MM.1S (cell line): ENCODE data around the gene HOXC11.

Experiments
- DNase-seq: peaks from one replicate; pipeline ENCODE4 v3.0.0-alpha.2; 2015
- H2AFZ ChIP-seq: fragments of 300-600 bp; sonication (generic); 2 replicates; pipeline ENCODE4 v1.6.0; 2016; ENCODE audit warnings: antibody characterized with exemption, low read length
- H3F3A ChIP-seq: fragments of 300-600 bp; sonication (generic); 2 replicates; pipeline ENCODE4 v1.6.1; 2016; ENCODE audit warnings: mild to moderate bottlenecking, antibody characterized with exemption, low read length, moderate library complexity, mixed read lengths; ENCODE audit not compliant: insufficient read depth
- H3K27ac ChIP-seq: fragments of 300-600 bp; sonication (generic); 2 replicates; pipeline ENCODE4 v1.5.1; 2016; ENCODE audit warnings: mild to moderate bottlenecking, low read length
- H3K27me3 ChIP-seq: fragments of 300-600 bp; sonication (generic); replicated peaks from 2 replicates; pipeline ENCODE4 v1.6.0; 2016; ENCODE audit warnings: low read length; ENCODE audit not compliant: insufficient read depth
- H3K36me3 ChIP-seq: fragments of 300-600 bp; sonication (generic); replicated peaks from 2 replicates; pipeline ENCODE4 v1.6.1; 2016; ENCODE audit warnings: mild to moderate bottlenecking, low read length, mixed read lengths; ENCODE audit not compliant: insufficient read depth
- H3K4me1 ChIP-seq: fragments of 300-600 bp; sonication (generic); 2 replicates; pipeline ENCODE4 v1.6.1; 2016; ENCODE audit warnings: low read length, mixed read lengths
- H3K4me2 ChIP-seq: fragments of 300-600 bp; sonication (generic); 2 replicates; pipeline ENCODE4 v1.6.0; 2016; ENCODE audit warnings: low read depth, low read length
- H3K4me3 ChIP-seq: fragments of 300-600 bp; sonication (generic); 2 replicates; pipeline ENCODE4 v1.5.1; 2016; ENCODE audit warnings: low read length, mixed read lengths
- H3K79me2 ChIP-seq: fragments of 300-600 bp; sonication (generic); 2 replicates; pipeline ENCODE4 v1.6.1; 2016; ENCODE audit warnings: mixed run types, low read length, mixed read lengths
- H3K9ac ChIP-seq: fragments of 300-600 bp; sonication (generic); 2 replicates; pipeline ENCODE4 v1.6.1; 2016; ENCODE audit warnings: low read length, mixed read lengths
- H3K9me2 ChIP-seq: fragments of 300-600 bp; sonication (generic); replicated peaks from 2 replicates; pipeline ENCODE4 v1.6.1; 2016; ENCODE audit warnings: mild to moderate bottlenecking, low read length, mixed read lengths; ENCODE audit not compliant: insufficient read depth
- H3K9me3 ChIP-seq: fragments of 300-600 bp; sonication (generic); replicated peaks from 2 replicates; pipeline ENCODE4 v1.6.1; 2016; ENCODE audit warnings: mild to moderate bottlenecking, low read length, mixed read lengths; ENCODE audit not compliant: insufficient read depth
- H4K20me1 ChIP-seq: fragments of 300-600 bp; sonication (generic); 2 replicates; pipeline ENCODE4 v1.6.1; 2016; ENCODE audit warnings: mild to moderate bottlenecking, low read length, moderate library complexity, mixed read lengths; ENCODE audit not compliant: insufficient read depth
- EZH2 ChIP-seq: fragments of 300-600 bp; sonication (generic); optimal IDR thresholded peaks from 2 replicates; pipeline ENCODE3; 2017; ENCODE audit warnings: low read depth, mild to moderate bottlenecking, antibody characterized with exemption, low read length, mixed read lengths
- EZH2phosphoT487 ChIP-seq: fragments of 300-600 bp; sonication (generic); IDR thresholded peaks from 2 replicates; pipeline ENCODE4 v1.6.1; 2018; ENCODE audit warnings: antibody characterized with exemption, low read length
- TF ChIP-seq, protein P1 (sequence below): fragments of 300-600 bp; sonication (generic); IDR thresholded peaks from 2 replicates; pipeline ENCODE4 v1.5.1; 2016; ENCODE audit warnings: antibody characterized with exemption, low read length, mixed read lengths

Gene HOXC11

DNA sequence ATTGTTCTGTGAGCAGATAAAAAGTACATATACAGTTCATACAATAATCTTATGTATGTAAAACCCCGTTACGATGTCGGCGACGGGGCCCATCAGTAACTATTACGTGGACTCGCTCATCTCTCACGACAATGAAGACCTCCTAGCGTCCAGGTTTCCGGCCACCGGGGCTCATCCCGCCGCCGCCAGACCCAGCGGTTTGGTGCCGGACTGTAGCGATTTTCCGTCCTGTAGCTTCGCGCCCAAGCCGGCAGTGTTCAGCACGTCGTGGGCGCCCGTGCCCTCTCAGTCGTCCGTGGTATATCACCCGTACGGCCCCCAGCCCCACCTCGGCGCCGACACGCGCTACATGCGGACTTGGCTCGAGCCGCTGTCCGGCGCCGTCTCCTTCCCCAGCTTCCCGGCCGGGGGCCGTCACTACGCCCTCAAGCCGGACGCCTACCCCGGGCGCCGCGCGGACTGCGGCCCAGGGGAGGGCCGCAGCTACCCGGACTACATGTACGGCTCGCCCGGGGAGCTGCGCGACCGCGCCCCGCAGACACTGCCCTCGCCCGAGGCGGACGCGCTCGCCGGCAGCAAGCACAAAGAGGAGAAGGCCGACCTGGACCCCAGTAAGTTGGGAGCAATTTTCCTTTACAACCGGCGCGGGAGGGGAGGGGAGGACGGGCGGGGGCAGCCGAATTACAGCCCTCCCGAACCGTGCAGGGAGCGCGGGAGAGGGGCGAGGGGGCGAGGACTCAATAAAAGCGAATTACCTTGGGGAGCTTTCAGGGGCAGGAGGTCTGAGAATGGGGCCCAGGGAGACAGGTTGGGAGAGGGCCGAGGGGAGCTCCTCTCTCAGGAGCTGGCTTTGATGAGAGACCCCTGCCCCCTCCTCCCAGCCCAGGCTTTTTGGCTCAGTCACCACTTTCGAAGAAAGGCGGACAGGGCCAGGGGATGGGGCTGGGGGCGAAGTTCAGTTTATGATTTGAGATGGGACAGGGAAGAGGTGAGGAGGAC is 27.5 kb downstream of the HOXC11 start, which contains the start of gene HOXC9:
Gene HOXC9, plus strand, starts transcription at position 46 of the 999 bp plus-strand sequence. Its CDS starts 28 bp downstream, at position 74.
- Histone ChIP-seq H3K79me2 (no peaks in the 10 kb centered on the region), H3K27me3 (peaks cover 94% of the 10 kb centered on the region), H3K9ac (no peak within 1 kb of the TSS), H3K27ac (no peak within 1 kb of the TSS), H3K4me2 (peak within 1 kb of the TSS; percentile 59; the same call in 1 of the 2 replicates), H3K4me1 (0 out of 2 replicates have a peak, but pooled peaks cover 3% of the 10 kb centered on the region), H2AFZ (no peak within 1 kb of the TSS; the same call in 1 of the 2 replicates), H3K9me3 (no peaks in the 10 kb centered on the region), H3K4me3 (peak within 1 kb of the TSS; percentile 45), H4K20me1 (no peaks in the 10 kb centered on the region), H3K36me3 (no peaks in the 10 kb centered on the region), H3F3A (no peaks in the 10 kb centered on the region), H3K9me2 (no peaks in the 10 kb centered on the region)
- TF ChIP-seq EZH2 (no peak), EZH2phosphoT487 (peak; percentile 77; the same call in 1 of the 2 replicates)
- DNase-seq, result no peak

DNA sequence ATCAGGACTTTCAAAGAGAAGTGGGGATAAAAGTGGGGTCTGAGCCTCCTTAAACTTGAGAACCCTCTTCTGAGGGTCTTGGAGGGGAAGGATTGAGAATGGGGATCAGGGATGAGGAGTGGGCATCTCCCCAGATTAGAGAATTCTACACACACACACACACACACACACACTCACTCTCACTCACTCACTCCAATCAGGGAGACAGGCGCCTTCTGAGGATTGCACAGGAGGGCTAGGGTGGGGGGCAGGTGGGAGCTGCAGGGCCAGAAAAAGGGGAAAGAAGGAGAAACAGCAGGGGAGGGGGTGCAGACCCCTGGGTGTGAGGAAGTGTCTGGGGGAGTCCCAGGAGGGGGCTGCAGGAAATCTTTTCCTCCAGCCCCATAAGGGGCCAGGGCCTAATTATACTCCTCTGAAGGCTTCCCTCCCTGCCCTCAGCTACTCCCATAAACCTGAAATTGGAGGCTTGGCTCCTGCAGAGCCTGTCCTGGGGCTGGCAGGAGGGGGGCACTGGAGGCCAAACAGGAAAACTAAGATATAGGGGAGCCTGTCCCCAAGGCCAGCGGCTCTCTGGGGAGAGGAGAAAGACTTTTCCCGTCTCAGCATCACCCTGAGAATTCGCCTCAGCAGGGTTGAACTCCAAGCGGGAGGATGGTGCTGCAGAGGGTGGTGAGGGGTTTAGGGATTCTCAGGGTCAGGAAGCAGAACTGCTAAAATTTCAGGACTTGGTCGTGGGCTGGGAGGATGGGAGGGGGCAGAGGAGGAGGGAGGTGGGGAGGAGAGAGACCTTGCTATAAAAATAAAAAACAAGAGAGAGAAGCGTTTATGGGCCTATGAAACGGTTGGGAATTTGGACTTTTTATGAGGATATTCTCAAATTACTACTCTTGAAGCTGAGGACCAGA is 28.6 kb downstream of the HOXC11 start:
- H3K27me3 ChIP-seq, result peaks cover 96% of the 10 kb centered on the region
- no peak overlapping the region for H3K4me2 ChIP-seq
- TF ChIP-seq EZH2phosphoT487, result no peak
- TF ChIP-seq EZH2, result no peak
- TF ChIP-seq, protein P1, sequence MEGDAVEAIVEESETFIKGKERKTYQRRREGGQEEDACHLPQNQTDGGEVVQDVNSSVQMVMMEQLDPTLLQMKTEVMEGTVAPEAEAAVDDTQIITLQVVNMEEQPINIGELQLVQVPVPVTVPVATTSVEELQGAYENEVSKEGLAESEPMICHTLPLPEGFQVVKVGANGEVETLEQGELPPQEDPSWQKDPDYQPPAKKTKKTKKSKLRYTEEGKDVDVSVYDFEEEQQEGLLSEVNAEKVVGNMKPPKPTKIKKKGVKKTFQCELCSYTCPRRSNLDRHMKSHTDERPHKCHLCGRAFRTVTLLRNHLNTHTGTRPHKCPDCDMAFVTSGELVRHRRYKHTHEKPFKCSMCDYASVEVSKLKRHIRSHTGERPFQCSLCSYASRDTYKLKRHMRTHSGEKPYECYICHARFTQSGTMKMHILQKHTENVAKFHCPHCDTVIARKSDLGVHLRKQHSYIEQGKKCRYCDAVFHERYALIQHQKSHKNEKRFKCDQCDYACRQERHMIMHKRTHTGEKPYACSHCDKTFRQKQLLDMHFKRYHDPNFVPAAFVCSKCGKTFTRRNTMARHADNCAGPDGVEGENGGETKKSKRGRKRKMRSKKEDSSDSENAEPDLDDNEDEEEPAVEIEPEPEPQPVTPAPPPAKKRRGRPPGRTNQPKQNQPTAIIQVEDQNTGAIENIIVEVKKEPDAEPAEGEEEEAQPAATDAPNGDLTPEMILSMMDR, result no peak
- H3K4me1 ChIP-seq, result 0 out of 2 replicates have a peak, but pooled peaks cover 3% of the 10 kb centered on the region
- H3K79me2 ChIP-seq, result no peaks in the 10 kb centered on the region
- DNase-seq, result no peak
- no peaks in the 10 kb centered on the region for H3K36me3 ChIP-seq
- no peak overlapping the region for H3K27ac ChIP-seq
- no peaks in the 10 kb centered on the region for H3F3A ChIP-seq
- no peak overlapping the region for H3K9ac ChIP-seq
- H2AFZ ChIP-seq, result no peak overlapping the region
- no peaks in the 10 kb centered on the region for H4K20me1 ChIP-seq
- no peaks in the 10 kb centered on the region for H3K9me3 ChIP-seq
- H3K4me3 ChIP-seq, result no peak overlapping the region
- no peaks in the 10 kb centered on the region for H3K9me2 ChIP-seq

DNA sequence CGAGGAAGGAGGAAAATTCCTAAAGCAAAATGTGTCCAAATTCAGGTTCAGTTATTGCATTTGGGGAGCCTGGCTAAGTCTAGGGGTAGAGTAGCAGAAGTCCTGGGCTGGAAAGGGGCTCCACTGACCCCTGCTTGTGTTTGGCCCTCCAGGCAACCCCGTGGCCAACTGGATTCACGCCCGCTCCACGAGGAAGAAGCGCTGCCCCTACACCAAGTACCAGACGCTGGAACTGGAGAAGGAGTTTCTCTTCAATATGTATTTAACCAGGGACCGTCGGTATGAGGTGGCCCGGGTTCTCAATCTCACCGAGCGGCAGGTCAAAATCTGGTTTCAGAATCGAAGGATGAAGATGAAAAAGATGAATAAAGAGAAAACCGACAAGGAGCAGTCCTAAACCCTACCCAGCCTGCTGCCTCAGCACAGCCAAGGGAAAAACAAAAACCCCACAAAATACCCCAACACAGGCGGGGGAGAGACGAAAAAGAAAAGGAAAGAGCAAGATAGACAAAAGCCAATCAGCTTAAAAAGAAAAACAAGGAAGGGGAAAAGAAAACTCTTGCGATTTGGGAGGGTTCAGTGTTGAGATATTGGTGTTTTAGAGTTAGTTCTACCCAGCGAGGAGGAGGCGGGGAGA is 29.5 kb downstream of the HOXC11 start:
- Histone ChIP-seq H3K36me3 (no peaks in the 10 kb centered on the region), H3K9me2 (no peaks in the 10 kb centered on the region), H3K4me2 (no peak overlapping the region), H3K9me3 (no peaks in the 10 kb centered on the region), H3K9ac (no peak overlapping the region), H3K27ac (no peak overlapping the region), H4K20me1 (no peaks in the 10 kb centered on the region), H3K4me1 (0 out of 2 replicates have a peak, but pooled peaks cover 5% of the 10 kb centered on the region), H3K27me3 (peaks cover 96% of the 10 kb centered on the region), H3K4me3 (no peak overlapping the region), H3F3A (no peaks in the 10 kb centered on the region), H2AFZ (no peak overlapping the region), H3K79me2 (no peaks in the 10 kb centered on the region)
- no peak for TF ChIP-seq EZH2
- TF ChIP-seq EZH2phosphoT487, result no peak
- TF ChIP-seq, protein P1, result no peak
- DNase-seq, result no peak
